ENCODE measurements around the gene PCBP3.

DNA sequence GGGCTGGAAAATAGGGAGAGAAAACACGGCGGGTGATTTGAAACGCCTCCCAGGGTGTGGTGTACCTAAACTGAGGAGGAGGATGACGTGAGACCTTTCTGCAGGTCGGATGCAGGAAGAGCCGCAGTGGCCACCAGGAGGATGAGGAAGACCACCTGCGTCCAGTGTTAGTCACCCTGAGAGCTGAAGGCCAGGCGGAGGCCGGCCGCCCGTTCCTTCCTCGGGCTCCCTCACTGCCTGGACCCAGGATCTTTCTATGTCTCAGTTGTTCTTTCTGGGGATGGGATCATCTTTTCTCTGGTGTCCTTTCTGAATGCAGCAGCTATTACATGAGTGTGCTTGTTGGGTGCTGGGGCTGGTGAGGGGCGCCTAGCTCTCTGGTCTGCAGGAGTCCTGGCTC lies 263.3 kb downstream of the PCBP3 start:
- TF ChIP-seq, protein P1, sequence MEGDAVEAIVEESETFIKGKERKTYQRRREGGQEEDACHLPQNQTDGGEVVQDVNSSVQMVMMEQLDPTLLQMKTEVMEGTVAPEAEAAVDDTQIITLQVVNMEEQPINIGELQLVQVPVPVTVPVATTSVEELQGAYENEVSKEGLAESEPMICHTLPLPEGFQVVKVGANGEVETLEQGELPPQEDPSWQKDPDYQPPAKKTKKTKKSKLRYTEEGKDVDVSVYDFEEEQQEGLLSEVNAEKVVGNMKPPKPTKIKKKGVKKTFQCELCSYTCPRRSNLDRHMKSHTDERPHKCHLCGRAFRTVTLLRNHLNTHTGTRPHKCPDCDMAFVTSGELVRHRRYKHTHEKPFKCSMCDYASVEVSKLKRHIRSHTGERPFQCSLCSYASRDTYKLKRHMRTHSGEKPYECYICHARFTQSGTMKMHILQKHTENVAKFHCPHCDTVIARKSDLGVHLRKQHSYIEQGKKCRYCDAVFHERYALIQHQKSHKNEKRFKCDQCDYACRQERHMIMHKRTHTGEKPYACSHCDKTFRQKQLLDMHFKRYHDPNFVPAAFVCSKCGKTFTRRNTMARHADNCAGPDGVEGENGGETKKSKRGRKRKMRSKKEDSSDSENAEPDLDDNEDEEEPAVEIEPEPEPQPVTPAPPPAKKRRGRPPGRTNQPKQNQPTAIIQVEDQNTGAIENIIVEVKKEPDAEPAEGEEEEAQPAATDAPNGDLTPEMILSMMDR (IDR thresholded peaks at IDR 0.05): no peak
- TF ChIP-seq POLR2A (IDR thresholded peaks at IDR 0.05): no peak
